ENCODE measurements around the gene SLC25A11.
"Not testable (repeated sequence)": the region's sequence is repeated elsewhere in the genome, so short reads cannot be mapped to it uniquely, and the experiment has no call there.

SLC25A11 gene

DNA sequence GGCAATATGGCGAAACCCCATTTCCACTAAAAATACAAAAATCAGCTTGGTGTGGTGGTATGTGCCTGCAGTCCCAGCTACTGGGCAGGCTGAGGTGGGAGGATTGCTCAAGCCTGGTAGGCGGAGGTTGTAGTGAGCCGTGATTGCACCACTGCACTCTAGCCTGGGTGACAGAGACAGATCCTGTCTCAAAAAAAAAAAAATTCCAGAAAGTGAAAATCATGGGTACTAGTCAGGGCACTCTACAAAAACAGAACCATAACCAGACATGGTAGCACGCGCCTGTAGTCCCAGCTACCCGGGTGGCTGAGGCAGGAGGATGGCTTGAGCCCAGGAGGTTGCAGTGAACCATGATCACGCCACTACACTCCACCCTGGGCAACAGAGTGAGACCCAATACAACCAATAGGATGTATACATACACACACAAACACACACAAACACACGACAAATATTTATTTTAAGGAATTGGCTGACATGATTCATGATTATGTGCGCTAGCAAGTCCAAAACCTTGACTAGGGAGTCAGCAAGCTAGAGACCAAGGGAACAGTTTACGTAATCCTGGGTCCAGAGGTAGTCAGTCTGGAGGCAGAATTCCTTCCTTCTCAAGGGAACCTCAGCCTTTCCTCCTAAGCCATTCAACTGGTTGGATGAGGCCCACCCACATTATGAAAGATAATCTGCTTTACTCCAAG, 19.3 kb downstream of the SLC25A11 start:
- no peak for DNase-seq (ENCODE audit: low read depth in 2 of 2)

DNA sequence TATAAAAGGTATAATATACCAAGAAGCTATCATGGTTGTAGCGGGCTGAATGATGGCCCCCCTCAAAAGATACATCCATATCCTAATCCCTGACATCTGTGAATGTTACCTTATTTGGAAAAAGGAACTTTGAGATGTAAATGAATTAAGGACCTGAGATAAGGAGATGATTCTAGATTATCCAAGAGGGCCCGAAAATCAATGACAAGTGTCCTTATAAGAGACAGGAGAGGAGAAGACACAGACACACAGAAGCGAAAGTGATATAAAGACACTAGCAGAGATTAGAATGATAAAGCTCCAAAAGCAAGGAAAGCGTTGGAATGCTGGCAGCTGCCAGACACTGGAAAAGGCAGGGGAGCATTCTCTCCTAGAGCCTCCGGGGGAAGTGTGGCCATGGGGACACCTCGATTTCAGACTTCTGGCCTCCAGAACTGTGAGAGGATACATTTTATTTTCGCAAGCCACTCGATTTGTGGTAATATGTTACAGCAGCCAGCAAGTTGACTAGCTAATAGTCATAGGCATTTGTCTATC, 20.3 kb downstream of the SLC25A11 start:
- DNase-seq (ENCODE audit: low read depth in 2 of 2): no peak

DNA sequence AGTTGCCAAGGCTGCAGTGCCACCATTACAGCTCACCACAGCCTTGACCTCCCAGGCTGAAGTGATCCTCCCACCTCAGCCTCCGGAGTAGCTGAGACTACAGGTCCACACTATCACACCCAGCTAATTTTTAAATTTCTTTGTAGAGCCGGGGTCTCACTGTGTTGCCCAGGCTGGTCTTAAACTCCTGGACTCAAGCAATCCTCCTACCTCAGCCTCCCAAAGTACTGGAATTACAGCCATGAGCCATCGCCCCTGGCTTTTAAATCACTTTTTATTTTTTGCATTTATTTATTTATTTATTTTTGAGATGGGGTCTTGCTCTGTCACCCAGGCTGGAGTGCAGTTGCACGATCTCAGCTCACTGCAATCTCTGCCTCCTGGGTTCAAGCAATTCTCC, 25.3 kb downstream of the SLC25A11 start:
- not testable (repeated sequence) for DNase-seq (ENCODE audit: low read depth in 2 of 2)

GRCh38 chr17:4913994-4914393, 25.9 kb downstream of the SLC25A11 start:
- no peak for DNase-seq (ENCODE audit: low read depth in 2 of 2)

GRCh38 chr17:4908711-4909496, 30.9 kb downstream of the SLC25A11 start:
- DNase-seq (ENCODE audit: low read depth in 2 of 2): peak; percentile 51 to 56

- DNase-seq (ENCODE audit: low read depth in 2 of 2): no peak
Observed at GRCh38 chr17:4908301-4908700, 31.5 kb downstream of the SLC25A11 start.

- DNase-seq (ENCODE audit: low read depth in 2 of 2): not testable (repeated sequence)
Observed at GRCh38 chr17:4906642-4907041, 33.2 kb downstream of the SLC25A11 start.

GRCh38 chr17:4903051-4903818, 36.6 kb downstream of the SLC25A11 start, which contains the start of gene CHRNE:
Gene CHRNE, minus strand, starts transcription at chr17:4903098. Its CDS starts 35 bp downstream, at chr17:4903063.
- peak; percentile 52 to 67 for DNase-seq (ENCODE audit: low read depth in 2 of 2)

- DNase-seq (ENCODE audit: low read depth in 2 of 2): no peak
Observed at GRCh38 chr17:4902540-4902939, 37.3 kb downstream of the SLC25A11 start.

GRCh38 chr17:4901648-4902344, 38.0 kb downstream of the SLC25A11 start:
- no peak for DNase-seq (ENCODE audit: low read depth in 2 of 2)

- DNase-seq (ENCODE audit: low read depth in 2 of 2): no peak
Observed at GRCh38 chr17:4901108-4901647, 38.7 kb downstream of the SLC25A11 start.

- peak; percentile 13 to 47 for DNase-seq (ENCODE audit: low read depth in 2 of 2)
Observed at GRCh38 chr17:4900231-4901107, 39.4 kb downstream of the SLC25A11 start.

- peak; percentile 94 to 96 for DNase-seq (ENCODE audit: low read depth in 2 of 2)
Observed at GRCh38 chr17:4899341-4900230, 40.3 kb downstream of the SLC25A11 start, which contains the start of gene C17orf107. Gene C17orf107, plus strand, starts transcription at chr17:4899536. Its CDS starts 227 bp downstream, at chr17:4899763.

- no peak for DNase-seq (ENCODE audit: low read depth in 2 of 2)
Observed at GRCh38 chr17:4898927-4899326, 40.9 kb downstream of the SLC25A11 start.

DNA sequence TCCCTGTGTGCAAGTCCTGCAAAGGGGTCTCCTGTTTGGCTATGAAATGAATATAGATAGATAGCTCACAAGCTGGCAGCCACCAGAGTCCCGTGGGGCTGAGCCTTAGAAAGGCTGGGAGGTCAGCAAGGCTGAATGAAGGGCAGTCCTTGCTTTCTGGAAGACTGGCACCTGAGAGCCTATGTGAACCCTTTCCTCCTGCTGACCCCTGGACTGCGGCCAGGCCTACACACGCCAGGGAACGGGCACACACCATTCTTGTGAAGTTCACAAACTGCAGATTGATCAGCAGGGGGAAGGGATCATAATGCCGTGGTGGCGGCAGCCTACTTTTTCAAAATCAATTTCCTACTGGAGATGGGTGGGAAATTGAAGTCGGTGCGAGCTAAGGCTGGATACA, 41.5 kb downstream of the SLC25A11 start:
- no peak for DNase-seq (ENCODE audit: low read depth in 2 of 2)

- DNase-seq (ENCODE audit: low read depth in 2 of 2): no peak
Observed at GRCh38 chr17:4897785-4898184, 42.1 kb downstream of the SLC25A11 start.

GRCh38 chr17:4897198-4897687, 42.6 kb downstream of the SLC25A11 start:
- no peak for DNase-seq (ENCODE audit: low read depth in 2 of 2)

GRCh38 chr17:4896332-4897197, 43.3 kb downstream of the SLC25A11 start:
- DNase-seq (ENCODE audit: low read depth in 2 of 2): no peak
